H1 (cell line): ENCODE results near the gene CMKLR1. TPM values are rescaled to one million over a fixed set of nuclear protein-coding genes. Genes with fewer than 3 reads are reported as not detected.

Experiments
- CTCF ChIA-PET: fragments of 300-600 bp; sonication (Branson Sonifier 250); formaldehyde crosslinking; loops from one replicate; lab custom pipeline; 2021; ENCODE audit not compliant: partially characterized antibody; lab: Charles Lee
- POLR2A ChIA-PET: fragments of 300-600 bp; sonication (Branson Sonifier 250); formaldehyde crosslinking; loops from one replicate; lab custom pipeline; 2021; ENCODE audit warnings: inconsistent platforms; ENCODE audit not compliant: partially characterized antibody; lab: Charles Lee
- DNase-seq, 2 experiments: peaks; one replicate each; pipeline versions ENCODE4 v3.0.0 to v3.0.0-alpha.2; 2010 to 2022; ENCODE audit warnings: low spot score in 2 of 2, low read depth in 1 of 2, mixed read lengths in 1 of 2
- FAIRE-seq: peaks from 2 replicates; lab custom pipeline; 2011; peaks lifted over from hg19 to GRCh38; lab: Jason Lieb, UNC
- H2AFZ ChIP-seq: 2 replicates; pipeline ENCODE4 v1.8.1; 2012; ENCODE audit warnings: low read length, inconsistent platforms
- H2AK5ac ChIP-seq: 2 replicates; pipeline ENCODE4 v1.6.1; 2013; ENCODE audit warnings: low read depth, low read length
- H2BK120ac ChIP-seq: replicated peaks from 2 replicates; pipeline ENCODE3; 2013; ENCODE audit warnings: low read depth, low read length, inconsistent platforms
- H2BK12ac ChIP-seq: 2 replicates; pipeline ENCODE4 v1.6.1; 2013; ENCODE audit warnings: low read depth, low read length
- H2BK15ac ChIP-seq: 2 replicates; pipeline ENCODE4 v1.6.1; 2013; ENCODE audit warnings: low read length
- H2BK20ac ChIP-seq: 2 replicates; pipeline ENCODE4 v1.6.1; 2013; ENCODE audit warnings: low read length
- H2BK5ac ChIP-seq: 2 replicates; pipeline ENCODE4 v1.6.1; 2013; ENCODE audit warnings: low read depth, low read length
- H3K14ac ChIP-seq: 2 replicates; pipeline ENCODE4 v1.6.1; 2013; ENCODE audit warnings: inconsistent platforms; ENCODE audit not compliant: insufficient read length
- H3K18ac ChIP-seq: 2 replicates; pipeline ENCODE4 v1.6.1; 2013; ENCODE audit warnings: low read length; ENCODE audit errors: extremely low read depth
- H3K23ac ChIP-seq: 2 replicates; pipeline ENCODE4 v1.6.1; 2013; ENCODE audit warnings: inconsistent platforms; ENCODE audit not compliant: insufficient read length
- H3K23me2 ChIP-seq: 2 replicates; pipeline ENCODE4 v1.6.1; 2013; ENCODE audit warnings: low read depth, low read length
- H3K27ac ChIP-seq: 2 replicates; pipeline ENCODE4 v1.6.1; 2011; ENCODE audit warnings: low read depth, low read length, inconsistent platforms
- H3K27me3 ChIP-seq, 4 experiments: replicated peaks in 1 of 4; 1 replicate in 1 of 4; 2 replicates in 3 of 4; pipeline versions ENCODE4 v1.6.1 to v1.8.1; 2011 to 2013; ENCODE audit warnings: low read length in 3 of 4, mild to moderate bottlenecking in 3 of 4, inconsistent platforms in 2 of 4, mixed read lengths in 2 of 4, moderate library complexity in 1 of 4; ENCODE audit not compliant: control insufficient read depth in 3 of 4, insufficient read depth in 3 of 4; ENCODE audit errors: extremely low read depth in 1 of 4
- H3K36me3 ChIP-seq, 4 experiments: 2 replicates each; pipeline versions ENCODE4 v1.6.1 to v1.8.1; 2011 to 2013; ENCODE audit warnings: mild to moderate bottlenecking in 4 of 4, low read length in 3 of 4, moderate library complexity in 2 of 4, control low read depth in 1 of 4, inconsistent platforms in 1 of 4; ENCODE audit not compliant: insufficient read depth in 4 of 4, control insufficient read depth in 2 of 4
- H3K4ac ChIP-seq: replicated peaks from 2 replicates; pipeline ENCODE3; 2013; ENCODE audit warnings: low read length, low read depth, mixed read lengths, inconsistent platforms; ENCODE audit not compliant: insufficient read length
- H3K4me1 ChIP-seq, 4 experiments: replicated peaks in 1 of 4; 1 replicate in 1 of 4; 2 replicates in 3 of 4; pipeline versions ENCODE4 v1.6.1 to v1.8.1; 2011 to 2013; ENCODE audit warnings: low read length in 3 of 4, inconsistent platforms in 2 of 4, mixed read lengths in 1 of 4; ENCODE audit not compliant: insufficient read depth in 4 of 4, control insufficient read depth in 3 of 4
- H3K4me2 ChIP-seq, 2 experiments: 2 replicates each; pipeline versions ENCODE4 v1.6.1 to v1.8.1; 2011 to 2013; ENCODE audit warnings: low read depth in 2 of 2, low read length in 2 of 2, control low read depth in 1 of 2, inconsistent platforms in 1 of 2, mild to moderate bottlenecking in 1 of 2; ENCODE audit not compliant: insufficient read depth in 1 of 2
- H3K4me3 ChIP-seq, 4 experiments: fragments of 200-600, 300-600 bp in 1 of 4; sonication (generic), shearing (Covaris generic), sonication (Bioruptor Twin) in 1 of 4; 2 replicates each; pipeline versions ENCODE4 v1.5.1 to v1.8.1; 2011 to 2016; ENCODE audit warnings: low read length in 4 of 4, low read depth in 3 of 4, control low read depth in 2 of 4, inconsistent platforms in 2 of 4, mild to moderate bottlenecking in 2 of 4, mixed read lengths in 1 of 4, moderate library complexity in 1 of 4; ENCODE audit not compliant: insufficient read depth in 2 of 4; ENCODE audit errors: extremely low read depth in 1 of 4
- H3K56ac ChIP-seq: replicated peaks from 2 replicates; pipeline ENCODE3; 2013; ENCODE audit warnings: low read depth, mild to moderate bottlenecking, mixed read lengths, low read length, inconsistent platforms; ENCODE audit not compliant: insufficient read length
- H3K79me1 ChIP-seq: 2 replicates; pipeline ENCODE4 v1.6.1; 2013; ENCODE audit warnings: low read depth, low read length, control low read depth
- H3K79me2 ChIP-seq, 2 experiments: 2 replicates each; pipeline versions ENCODE4 v1.6.1 to v1.8.1; 2012 to 2013; ENCODE audit warnings: low read length in 2 of 2, mild to moderate bottlenecking in 2 of 2, inconsistent platforms in 1 of 2; ENCODE audit not compliant: insufficient read depth in 2 of 2, control insufficient read depth in 1 of 2
- H3K9ac ChIP-seq, 4 experiments: replicated peaks in 1 of 4; 1 replicate in 1 of 4; 2 replicates in 3 of 4; pipeline versions ENCODE4 v1.6.1 to v1.8.1; 2011 to 2013; ENCODE audit warnings: low read depth in 3 of 4, low read length in 3 of 4, control low read depth in 2 of 4, mild to moderate bottlenecking in 2 of 4, moderate library complexity in 2 of 4, inconsistent platforms in 1 of 4; ENCODE audit errors: extremely low read depth in 1 of 4
- H3K9me3 ChIP-seq, 2 experiments: 2 replicates each; pipeline versions ENCODE4 v1.6.1 to v1.8.1; 2012 to 2013; ENCODE audit warnings: mild to moderate bottlenecking in 2 of 2, moderate library complexity in 2 of 2, control low read depth in 1 of 2, inconsistent platforms in 1 of 2, low read depth in 1 of 2, low read length in 1 of 2, mixed read lengths in 1 of 2; ENCODE audit not compliant: insufficient read depth in 2 of 2
- H4K20me1 ChIP-seq, 2 experiments: replicated peaks in 1 of 2; 2 replicates each; pipeline versions ENCODE3 to v1.8.1; 2011 to 2013; ENCODE audit warnings: inconsistent platforms in 2 of 2, low read length in 2 of 2, mild to moderate bottlenecking in 1 of 2; ENCODE audit not compliant: insufficient read depth in 2 of 2, control insufficient read depth in 1 of 2
- H4K5ac ChIP-seq: 2 replicates; pipeline ENCODE4 v1.6.1; 2013; ENCODE audit warnings: low read length, low read depth, mixed read lengths, inconsistent platforms; ENCODE audit not compliant: insufficient read length
- H4K8ac ChIP-seq: 2 replicates; pipeline ENCODE4 v1.8.0; 2013; ENCODE audit warnings: mild to moderate bottlenecking, moderate library complexity, low read length, inconsistent platforms; ENCODE audit not compliant: insufficient read depth; ENCODE audit errors: extremely low read depth
- H4K91ac ChIP-seq: replicated peaks from 2 replicates; pipeline ENCODE3; 2013; ENCODE audit warnings: low read length, mixed read lengths, inconsistent platforms; ENCODE audit not compliant: insufficient read length
- CBX5 ChIP-seq: fragments of 300-800, 300-1000 bp; sonication (generic); IDR thresholded peaks from 2 replicates; pipeline ENCODE4 v1.7.1; 2016; ENCODE audit warnings: antibody characterized with exemption, low read length, low read depth
- CTBP2 ChIP-seq: IDR thresholded peaks from 2 replicates; pipeline ENCODE4 v1.7.0; 2011; ENCODE audit warnings: borderline replicate concordance, mild to moderate bottlenecking, moderate library complexity, mixed read lengths, low read length; ENCODE audit not compliant: insufficient read depth, insufficient read length
- EP300 ChIP-seq, 2 experiments: IDR thresholded peaks; 1 replicate in 1 of 2; 2 replicates in 1 of 2; pipeline ENCODE4 v1.6.1; 2011 to 2012; ENCODE audit warnings: low read depth in 2 of 2, low read length in 2 of 2, mild to moderate bottlenecking in 2 of 2, borderline replicate concordance in 1 of 2, inconsistent platforms in 1 of 2, moderate library complexity in 1 of 2
- POU5F1 ChIP-seq: IDR thresholded peaks from 2 replicates; pipeline ENCODE4 v1.6.1; 2011; ENCODE audit warnings: low read depth, mild to moderate bottlenecking, low read length, moderate library complexity
- SIN3A ChIP-seq, 2 experiments: IDR thresholded peaks in 1 of 2; conservative IDR thresholded peaks in 1 of 2; 2 replicates each; pipeline ENCODE4 v1.6.1; 2011 to 2012; ENCODE audit warnings: low read length in 2 of 2, improper control_type of control experiment in 1 of 2, low read depth in 1 of 2, mild to moderate bottlenecking in 1 of 2
- SIRT6 ChIP-seq: IDR thresholded peaks from one replicate; pipeline ENCODE4 v1.7.1; 2012; ENCODE audit warnings: low read length, inconsistent platforms
- SP1 ChIP-seq: IDR thresholded peaks from 2 replicates; pipeline ENCODE4 v1.6.1; 2011; ENCODE audit warnings: low read depth, low read length
- WGBS, 2 experiments: shearing (Covaris generic) in 1 of 2; methylation state at CpG; one replicate each; pipeline versions ENCODE4 v1.1.6 to v1.1.7; 2013 to 2015; ENCODE audit warnings: low lambda C conversion rate in 2 of 2, mixed read lengths in 2 of 2, inconsistent platforms in 1 of 2, low coverage in 1 of 2, missing lambda C conversion rate in 1 of 2; ENCODE audit not compliant: insufficient replicate concordance in 2 of 2, insufficient coverage in 1 of 2, insufficient read length in 1 of 2; ENCODE audit errors: extremely low coverage in 1 of 2, missing lambda C conversion rate in 1 of 2; 5-methylcytosine and 5-hydroxymethylcytosine counted together
- polyA plus RNA-seq, 7 experiments: library from polyadenylated mRNA; depleted of rRNA in 3 of 7; stranded (reverse) in 5 of 7; unstranded in 2 of 7; fragments of >200 nt in 5 of 7; fragments of 200-250 nt in 2 of 7; gene quantifications; 1 replicate in 5 of 7; 2 replicates in 1 of 7; 4 replicates in 1 of 7; pipeline versions ENCODE4 v1.2.1 to v1.2.3, GENCODE V29; 2011 to 2013; ENCODE audit warnings: missing spikeins in 2 of 7, mixed read lengths in 2 of 7
- total RNA-seq: library from RNA; stranded (reverse); fragmentation: NEBNext Ultra II Directional; extraction: Animal tissue kit (Norgen Biotek cat#: 25700); gene quantifications from 2 replicates; pipeline ENCODE4 v1.2.1, GENCODE V29; 2021
- TF ChIP-seq, protein P1 (sequence below): IDR thresholded peaks from 2 replicates; pipeline ENCODE4 v1.6.1; 2012; ENCODE audit warnings: low read length, inconsistent platforms
- TF ChIP-seq, protein P2 (sequence below): IDR thresholded peaks from 2 replicates; pipeline ENCODE4 v1.6.1; 2012; ENCODE audit warnings: inconsistent platforms

Gene CMKLR1
- total and polyA plus RNA-seq, 2 of the 8 experiments (the other 6 are each of a cell fraction or from before 2014, with no cell fraction given) = 2.1 to 2.8 TPM

GRCh38 chr12:108340037-108340436, 926 bp upstream of the CMKLR1 start:
- H2BK15ac ChIP-seq = 0 out of 2 replicates have a peak overlapping the region, but pooled peaks have one; percentile 5
- H4K20me1 ChIP-seq = no peaks in the 10 kb centered on the region
- H3K79me2 ChIP-seq = no peaks in the 10 kb centered on the region
- H3K23ac ChIP-seq = no peak overlapping the region
- DNase-seq (no peak), FAIRE-seq (no peak)
- H3K56ac ChIP-seq = no peak overlapping the region
- H2BK12ac ChIP-seq = peak overlapping the region; percentile 86; the same call in 1 of the 2 replicates
- H2AK5ac ChIP-seq = 0 out of 2 replicates have a peak overlapping the region, but pooled peaks have one; percentile 46
- H3K14ac ChIP-seq = no peak overlapping the region
- peaks cover 0 to 9% (median 5%) of the 10 kb centered on the region in 4 experiments; a peak in 4 of 7 replicates for H3K4me1 ChIP-seq
- ChIA-PET CTCF (interaction anchor here (0.9 to 1.1 kb wide), 2 partner anchors 42 to 209 kb away, joined by 3 read pairs; no protein-coding TSS in a partner anchor), POLR2A (no interaction called here)
- H4K5ac ChIP-seq = no peak overlapping the region
- peak overlapping the region; percentile 44; the same call in 1 of the 2 replicates for H2BK20ac ChIP-seq
- no peaks in the 10 kb centered on the region for H3K79me1 ChIP-seq
- peak overlapping the region; percentile 57 for H4K91ac ChIP-seq
- peak overlapping the region in 1 of 2 experiments; percentile 31; a peak in 1 of 4 replicates for H3K4me2 ChIP-seq
- no peak overlapping the region for H3K18ac ChIP-seq
- H3K27me3 ChIP-seq = no peaks in the 10 kb centered on the region
- no peaks in the 10 kb centered on the region; the same call in 1 of the 2 replicates for H3K23me2 ChIP-seq
- H2AFZ ChIP-seq = no peak overlapping the region
- H2BK5ac ChIP-seq = peak overlapping the region; percentile 68; the same call in 1 of the 2 replicates
- H3K27ac ChIP-seq = no peak overlapping the region
- H3K9ac ChIP-seq = no peak overlapping the region
- H3K4me3 ChIP-seq = no peak overlapping the region
- H3K36me3 ChIP-seq = no peaks in the 10 kb centered on the region
- no peak overlapping the region for H2BK120ac ChIP-seq
- H3K9me3 ChIP-seq = no peaks in the 10 kb centered on the region
- 87% methylated on average over 10 of the region's 10 CpGs; no CpG with 5 or more reads in 1 of the 2 experiments for WGBS, 2 experiments
- H3K4ac ChIP-seq = peak overlapping the region; percentile 10
- no peak overlapping the region for H4K8ac ChIP-seq
- TF ChIP-seq POU5F1 (no peak), CBX5 (no peak), CTBP2 (no peak), EP300 (IDR thresholded peaks at IDR 0.05; ENCODE audit: borderline replicate concordance in 1 of 2, low read depth in 2 of 2, low read length in 2 of 2) (no peak), SP1 (no peak), SIN3A (conservative IDR thresholded peaks at IDR 0.05 in 1 of 2, IDR thresholded peaks at IDR 0.05 in 1 of 2; ENCODE audit: low read depth in 1 of 2, low read length in 2 of 2) (no peak), SIRT6 (no peak)
- TF ChIP-seq, protein P1, sequence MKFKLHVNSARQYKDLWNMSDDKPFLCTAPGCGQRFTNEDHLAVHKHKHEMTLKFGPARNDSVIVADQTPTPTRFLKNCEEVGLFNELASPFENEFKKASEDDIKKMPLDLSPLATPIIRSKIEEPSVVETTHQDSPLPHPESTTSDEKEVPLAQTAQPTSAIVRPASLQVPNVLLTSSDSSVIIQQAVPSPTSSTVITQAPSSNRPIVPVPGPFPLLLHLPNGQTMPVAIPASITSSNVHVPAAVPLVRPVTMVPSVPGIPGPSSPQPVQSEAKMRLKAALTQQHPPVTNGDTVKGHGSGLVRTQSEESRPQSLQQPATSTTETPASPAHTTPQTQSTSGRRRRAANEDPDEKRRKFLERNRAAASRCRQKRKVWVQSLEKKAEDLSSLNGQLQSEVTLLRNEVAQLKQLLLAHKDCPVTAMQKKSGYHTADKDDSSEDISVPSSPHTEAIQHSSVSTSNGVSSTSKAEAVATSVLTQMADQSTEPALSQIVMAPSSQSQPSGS = no peak
- TF ChIP-seq, protein P2, sequence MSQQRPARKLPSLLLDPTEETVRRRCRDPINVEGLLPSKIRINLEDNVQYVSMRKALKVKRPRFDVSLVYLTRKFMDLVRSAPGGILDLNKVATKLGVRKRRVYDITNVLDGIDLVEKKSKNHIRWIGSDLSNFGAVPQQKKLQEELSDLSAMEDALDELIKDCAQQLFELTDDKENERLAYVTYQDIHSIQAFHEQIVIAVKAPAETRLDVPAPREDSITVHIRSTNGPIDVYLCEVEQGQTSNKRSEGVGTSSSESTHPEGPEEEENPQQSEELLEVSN = no peak
